A673 (cell line): ENCODE data around the gene CNOT2.

Experiments
- CTCF ChIP-seq: fragments of 300-800, 200-600 bp; sonication (generic); conservative IDR thresholded peaks from 2 replicates; pipeline ENCODE4 v1.5.1; 2017; ENCODE audit warnings: low read depth, mild to moderate bottlenecking, antibody characterized with exemption, low read length, moderate library complexity, mixed read lengths
- EZH2 ChIP-seq: fragments of 200-600 bp; sonication (generic); IDR thresholded peaks from 2 replicates; pipeline ENCODE4 v1.6.1; 2017; ENCODE audit warnings: borderline replicate concordance, low read depth, mild to moderate bottlenecking, mixed read lengths, antibody characterized with exemption, low read length; ENCODE audit not compliant: poor library complexity, severe bottlenecking

GRCh38 chr12:70330158-70330557 is 86.9 kb downstream of the CNOT2 start:
- TF ChIP-seq CTCF (no peak), EZH2 (no peak)
